Medulla oblongata (tissue), 1 donor: Measurements from ENCODE around the gene RBM45.

Experiments
- DNase-seq: peaks from one replicate; pipeline ENCODE4 v3.0.0-alpha.2; 2015; ENCODE audit errors: extremely low spot score

Gene RBM45

GRCh38 chr2:178160601-178161000 is 48.4 kb downstream of the RBM45 start:
- DNase-seq = no peak

DNA sequence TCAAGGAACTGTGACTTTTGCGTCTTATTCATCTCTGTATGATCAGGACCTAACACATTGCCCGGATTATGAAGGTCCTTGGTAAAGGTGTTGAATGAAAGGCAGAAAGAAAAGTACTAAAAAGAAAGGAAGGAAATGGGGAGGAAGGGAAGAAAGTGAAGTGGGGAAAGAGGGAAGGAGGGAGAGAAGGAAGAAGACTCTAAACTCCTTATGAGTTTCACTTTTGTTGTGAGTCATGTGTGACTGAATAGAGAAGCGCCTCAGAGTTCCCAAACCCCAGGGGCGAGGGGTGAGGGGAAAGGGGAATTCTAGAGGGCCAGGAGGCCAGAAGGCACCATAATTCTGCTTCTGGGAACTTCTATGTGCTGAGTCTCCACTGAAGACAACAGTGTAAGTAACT is 51.2 kb downstream of the RBM45 start:
- peak; percentile 48 for DNase-seq

DNA sequence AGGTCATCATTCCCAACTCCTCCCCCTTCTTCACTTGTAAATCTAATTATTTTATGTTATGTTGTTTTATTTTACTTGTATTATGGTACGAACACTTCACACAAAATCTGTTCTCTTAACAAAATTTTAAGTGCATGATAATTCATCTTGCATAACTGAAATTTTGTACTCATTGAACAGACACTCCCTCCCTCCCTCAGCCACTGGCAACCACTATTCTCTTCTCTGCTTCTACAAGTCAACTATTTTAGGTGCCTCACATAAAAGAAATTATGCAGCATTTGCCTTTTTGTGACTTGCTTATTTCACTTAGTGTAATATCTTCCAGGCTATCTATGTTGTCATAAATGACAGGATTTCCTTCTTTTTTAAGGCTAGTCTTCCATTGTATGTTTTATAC is 51.7 kb downstream of the RBM45 start:
- DNase-seq = no peak

- DNase-seq = no peak
These were observed 61.4 kb downstream of the RBM45 start for GRCh38 chr2:178173657-178174056.

DNA sequence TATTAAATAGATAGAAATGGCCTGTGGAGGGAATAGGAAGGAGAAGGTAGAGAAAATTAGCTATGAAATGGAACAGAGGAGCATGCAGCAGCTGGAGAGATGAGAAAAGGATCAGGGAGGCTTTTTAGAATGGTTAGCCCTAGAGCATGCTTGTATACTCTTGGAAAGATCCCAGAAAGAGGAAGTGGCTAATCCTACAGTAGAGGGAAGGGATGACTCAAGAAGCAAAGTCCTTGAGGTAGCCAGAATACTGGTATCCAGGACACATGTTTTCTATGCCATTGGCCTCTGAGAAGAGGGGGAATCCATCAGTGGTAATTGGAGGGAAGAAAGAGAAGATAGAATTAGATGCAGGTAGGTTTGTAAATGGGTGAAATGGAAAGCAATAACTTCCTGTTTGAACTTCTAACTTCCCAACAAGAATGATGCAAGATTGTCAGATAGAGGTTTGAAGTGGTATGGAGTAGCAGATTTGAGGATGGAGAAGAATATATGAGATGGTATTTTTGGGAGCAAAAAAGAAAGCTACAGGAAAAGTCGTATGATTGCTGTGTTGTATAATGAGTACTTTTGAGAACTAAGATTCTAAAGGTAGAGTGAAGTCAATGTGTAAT is 64.9 kb downstream of the RBM45 start:
- DNase-seq = no peak
